GM19193 (cell line): ENCODE measurements around the gene POLR3G.

ENCODE experiments used
- POLR2A ChIP-seq: IDR thresholded peaks from 4 replicates; pipeline ENCODE4 v1.6.1; 2011; ENCODE audit not compliant: insufficient read depth, insufficient read length; ENCODE audit errors: extremely low read depth

The POLR3G gene, protein sequence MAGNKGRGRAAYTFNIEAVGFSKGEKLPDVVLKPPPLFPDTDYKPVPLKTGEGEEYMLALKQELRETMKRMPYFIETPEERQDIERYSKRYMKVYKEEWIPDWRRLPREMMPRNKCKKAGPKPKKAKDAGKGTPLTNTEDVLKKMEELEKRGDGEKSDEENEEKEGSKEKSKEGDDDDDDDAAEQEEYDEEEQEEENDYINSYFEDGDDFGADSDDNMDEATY

DNA sequence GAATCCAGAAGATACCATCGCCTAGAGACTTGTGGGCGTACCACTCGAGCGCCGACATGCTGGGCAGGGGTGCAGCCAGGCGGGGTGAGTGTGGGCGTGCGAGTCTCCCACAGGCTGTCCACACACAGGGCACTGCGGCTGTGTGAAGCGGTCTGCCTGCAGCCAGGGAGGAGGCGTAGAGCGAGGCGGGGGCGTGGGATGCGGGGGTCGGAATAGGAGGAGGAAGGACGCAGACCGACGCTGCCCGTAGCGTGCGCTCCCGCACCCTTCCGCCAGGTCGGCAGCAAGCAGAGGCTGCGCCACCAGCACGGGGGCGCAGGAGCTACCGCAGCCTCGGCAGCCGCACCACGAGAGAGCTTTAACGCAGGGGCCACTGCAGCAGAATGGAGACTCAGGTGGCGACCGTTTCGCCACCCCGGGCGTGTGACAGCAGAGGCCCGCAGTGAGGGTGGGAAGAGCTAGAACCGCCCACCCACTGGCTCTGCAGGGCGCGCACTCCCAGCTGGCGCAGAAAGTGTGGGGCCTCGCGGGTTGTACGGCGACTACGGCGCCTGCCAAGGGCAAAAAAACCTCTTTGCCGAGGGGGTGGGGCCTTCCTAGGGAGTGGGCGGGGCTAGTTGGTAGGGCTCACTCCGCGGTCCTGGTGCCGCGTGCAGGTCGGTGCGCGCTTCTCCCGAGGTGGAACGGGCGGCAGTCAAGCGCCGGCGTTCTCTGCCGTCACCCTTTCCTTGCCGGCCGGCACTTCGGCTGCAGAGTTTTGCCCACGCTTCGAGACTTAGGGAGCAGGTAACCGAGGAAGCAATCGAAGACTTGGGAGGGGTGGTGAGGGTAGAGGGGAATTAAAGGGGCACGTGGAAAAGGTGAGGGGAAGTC lies at the start of gene POLR3G, which contains the start of gene MBLAC2:
POLR3G (plus strand) TSS at position 630 of the 873 bp plus-strand sequence. CDS start 10,704 bp downstream, outside the sequence.
MBLAC2 (minus strand) TSS at position 537 of the 873 bp plus-strand sequence; CDS start at position 58, 479 bp downstream.
- TF ChIP-seq POLR2A = peak; percentile 92

DNA sequence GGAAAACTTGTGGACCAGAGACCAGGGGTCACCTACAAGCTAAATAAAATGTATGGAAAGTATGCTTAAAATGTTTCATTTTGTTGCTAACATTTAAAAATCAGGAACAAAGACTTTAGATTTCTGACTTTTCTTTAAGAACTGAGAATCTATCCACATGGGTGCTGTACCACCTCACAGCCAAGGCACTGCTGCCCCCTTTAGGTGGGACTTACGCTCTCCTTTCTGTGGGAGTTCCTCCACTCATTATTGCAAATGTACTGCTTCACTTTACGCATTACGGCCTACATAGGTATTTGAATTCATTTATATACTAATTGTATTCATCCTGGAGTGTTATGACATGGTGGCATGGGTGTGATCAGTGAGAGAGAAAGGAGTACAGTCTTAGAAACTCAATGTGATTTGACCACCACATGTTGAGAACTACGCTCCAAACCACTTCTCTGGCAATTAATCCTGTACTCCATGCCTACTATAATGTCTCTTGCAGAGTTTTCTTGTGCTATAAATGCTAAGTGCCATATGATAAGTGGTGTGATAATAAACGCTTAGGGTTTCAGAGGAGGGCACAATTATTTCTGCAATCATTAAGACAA lies 40.4 kb upstream of the POLR3G start:
- TF ChIP-seq POLR2A = no peak

DNA sequence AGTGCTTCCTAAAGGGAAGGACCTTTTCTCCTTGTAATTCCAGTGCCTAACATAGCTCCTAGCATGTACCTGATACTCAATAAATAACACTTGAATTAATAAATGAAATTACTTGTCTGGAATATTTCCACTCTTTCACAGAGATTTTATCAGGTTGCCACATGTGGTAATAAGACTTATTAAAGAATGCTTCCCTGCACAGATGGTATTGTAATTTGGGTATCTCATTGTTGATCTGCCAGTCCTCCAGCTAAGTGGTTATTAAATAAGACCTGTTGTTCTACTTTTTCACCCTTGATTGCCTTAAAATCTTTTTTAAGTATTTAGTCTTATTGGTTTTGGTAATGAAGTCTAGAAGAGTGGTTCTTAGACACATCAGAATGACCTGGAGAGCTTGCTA lies 37.0 kb upstream of the POLR3G start:
- TF ChIP-seq POLR2A = no peak

GRCh38 chr5:90438100-90438499 lies 36.6 kb upstream of the POLR3G start:
- TF ChIP-seq POLR2A = no peak

- no peak for TF ChIP-seq POLR2A
These were observed 34.0 kb upstream of the POLR3G start for GRCh38 chr5:90440644-90441043.

GRCh38 chr5:90446961-90447360 lies 27.7 kb upstream of the POLR3G start:
- TF ChIP-seq POLR2A = no peak

- TF ChIP-seq POLR2A = no peak
These were observed 13.4 kb upstream of the POLR3G start for GRCh38 chr5:90461288-90461687.

DNA sequence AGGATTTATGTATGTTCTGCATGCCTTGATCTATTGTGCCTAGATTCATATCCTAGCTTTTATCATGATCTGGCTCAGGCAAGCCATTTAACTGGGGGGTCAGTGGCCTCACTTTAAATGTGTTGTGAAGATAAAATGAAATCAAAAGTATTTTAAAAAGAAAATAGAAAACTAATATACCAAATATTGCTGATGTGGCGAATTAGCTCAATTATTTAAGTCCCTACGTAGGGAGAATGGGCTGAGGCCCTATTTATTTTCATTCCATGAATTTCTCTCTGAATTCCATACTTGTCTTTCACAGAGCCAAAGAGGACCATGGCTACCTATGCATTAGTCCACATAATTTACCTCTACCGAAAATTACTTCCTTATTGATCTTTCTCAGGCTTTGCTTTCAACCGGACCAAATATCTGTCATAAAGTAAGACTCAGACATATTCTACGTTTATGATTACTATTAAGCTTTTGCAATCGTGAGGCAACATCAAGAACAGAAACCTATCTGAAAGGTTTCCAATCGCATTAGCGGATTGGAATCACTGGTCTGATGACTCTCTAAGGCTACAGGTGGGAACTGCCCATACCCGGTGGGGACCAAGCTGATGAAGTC lies 1.8 kb upstream of the POLR3G start:
- TF ChIP-seq POLR2A = no peak

GRCh38 chr5:90473396-90474234 lies 1.0 kb upstream of the POLR3G start:
- no peak for TF ChIP-seq POLR2A

DNA sequence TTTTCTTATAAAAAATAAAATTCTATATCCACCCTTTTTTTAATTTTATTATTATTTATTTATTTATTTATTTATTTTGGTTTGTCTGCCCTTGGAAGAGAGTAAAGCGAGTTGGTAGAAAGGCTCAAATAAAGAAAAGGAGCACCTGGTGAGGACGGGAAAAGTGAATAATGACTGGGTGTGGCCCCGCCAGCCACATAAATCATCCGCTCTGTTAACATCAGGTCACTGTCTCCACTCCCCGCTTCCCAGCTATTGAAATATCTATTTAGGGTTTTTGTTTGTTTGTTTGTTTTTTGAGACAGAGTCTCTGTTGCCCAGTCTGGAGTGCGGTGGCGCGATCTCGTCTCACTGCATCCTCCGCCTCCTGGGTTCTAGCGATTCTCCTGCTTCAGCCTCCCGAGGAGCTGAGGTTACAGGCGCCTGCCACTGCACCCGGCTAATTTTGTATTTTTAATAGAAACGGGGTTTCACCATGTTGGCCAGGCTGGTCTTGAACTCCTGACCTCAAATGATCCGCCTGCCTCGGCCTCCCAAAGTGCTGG lies 844 bp downstream of the POLR3G start:
- TF ChIP-seq POLR2A = no peak

- TF ChIP-seq POLR2A = no peak
These were observed 1.7 kb downstream of the POLR3G start for GRCh38 chr5:90476391-90476790.

DNA sequence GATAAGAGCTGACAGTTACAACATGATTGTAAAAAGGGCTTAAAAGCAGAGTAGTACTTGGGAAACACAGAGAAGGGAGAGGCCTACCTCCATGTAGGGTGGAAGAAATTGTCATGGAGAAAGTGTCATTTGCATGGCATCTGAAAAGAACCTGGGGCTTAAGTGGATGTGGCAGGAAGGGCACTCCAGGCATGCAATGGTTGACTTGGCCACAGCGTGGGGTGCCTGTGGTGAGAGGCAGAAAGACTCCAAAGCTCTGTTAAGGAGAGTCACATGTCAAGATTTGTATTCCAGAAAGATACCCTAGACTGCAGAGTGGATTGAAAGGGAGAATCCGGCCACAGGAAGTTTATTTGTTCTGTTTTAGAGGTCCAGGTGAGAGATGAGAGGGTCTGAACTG lies 2.4 kb downstream of the POLR3G start:
- TF ChIP-seq POLR2A = no peak

GRCh38 chr5:90477621-90478215 lies 3.1 kb downstream of the POLR3G start:
- no peak for TF ChIP-seq POLR2A
